H9 (cell line): ENCODE results near the gene UQCRHL. TPM values are rescaled to one million over a fixed set of nuclear protein-coding genes. Genes with fewer than 3 reads are reported as not detected.

Experiments
- DNase-seq: peaks from one replicate; pipeline ENCODE4 v3.0.0-alpha.2; 2017
- H2AFZ ChIP-seq: one replicate; pipeline ENCODE4 v1.6.1; 2013; ENCODE audit warnings: mild to moderate bottlenecking, low read length, control low read depth, moderate library complexity
- H2AK5ac ChIP-seq: 2 replicates; pipeline ENCODE4 v1.6.1; 2013; ENCODE audit warnings: low read length, control low read depth, mixed read lengths; ENCODE audit not compliant: insufficient read length
- H2BK120ac ChIP-seq: one replicate; pipeline ENCODE4 v1.6.1; 2013; ENCODE audit warnings: low read depth, mild to moderate bottlenecking, low read length, control low read depth, inconsistent platforms; ENCODE audit not compliant: poor library complexity, severe bottlenecking
- H2BK12ac ChIP-seq: 2 replicates; pipeline ENCODE4 v1.6.1; 2013; ENCODE audit warnings: low read length, control low read depth, mixed read lengths, low read depth; ENCODE audit not compliant: insufficient read length
- H2BK15ac ChIP-seq: 2 replicates; pipeline ENCODE4 v1.6.1; 2013; ENCODE audit warnings: low read depth, low read length, control low read depth
- H2BK20ac ChIP-seq: one replicate; pipeline ENCODE4 v1.6.1; 2013; ENCODE audit warnings: low read depth, mild to moderate bottlenecking, low read length, control low read depth, inconsistent platforms; ENCODE audit not compliant: poor library complexity, severe bottlenecking
- H2BK5ac ChIP-seq: 2 replicates; pipeline ENCODE4 v1.6.1; 2013; ENCODE audit warnings: low read length, control low read depth, mixed read lengths; ENCODE audit not compliant: insufficient read length
- H3K14ac ChIP-seq: 2 replicates; pipeline ENCODE4 v1.6.1; 2013; ENCODE audit warnings: low read length, control low read depth; ENCODE audit not compliant: insufficient read depth
- H3K18ac ChIP-seq: 2 replicates; pipeline ENCODE4 v1.6.1; 2013; ENCODE audit warnings: low read depth, mild to moderate bottlenecking, mixed read lengths, low read length, control low read depth; ENCODE audit not compliant: insufficient read length
- H3K23ac ChIP-seq: 2 replicates; pipeline ENCODE4 v1.6.1; 2013; ENCODE audit warnings: low read length, control low read depth, mixed read lengths, low read depth; ENCODE audit not compliant: insufficient read length
- H3K23me2 ChIP-seq: 2 replicates; pipeline ENCODE4 v1.6.1; 2013; ENCODE audit warnings: low read depth, mild to moderate bottlenecking, mixed read lengths, low read length, control low read depth; ENCODE audit not compliant: insufficient read length, poor library complexity, severe bottlenecking
- H3K27ac ChIP-seq: 2 replicates; pipeline ENCODE4 v1.5.1; 2013; ENCODE audit warnings: low read length, control low read depth, mixed read lengths, low read depth; ENCODE audit not compliant: insufficient read length
- H3K27me3 ChIP-seq: 2 replicates; pipeline ENCODE4 v1.6.1; 2013; ENCODE audit warnings: low read length, control low read depth, inconsistent platforms; ENCODE audit not compliant: insufficient read depth
- H3K4ac ChIP-seq: 2 replicates; pipeline ENCODE4 v1.6.1; 2013; ENCODE audit warnings: low read depth, mild to moderate bottlenecking, control low read depth, inconsistent platforms, low read length, moderate library complexity
- H3K4me1 ChIP-seq: 2 replicates; pipeline ENCODE4 v1.6.1; 2013; ENCODE audit warnings: low read length, control low read depth, inconsistent platforms; ENCODE audit not compliant: insufficient read depth
- H3K4me2 ChIP-seq: 2 replicates; pipeline ENCODE4 v1.6.1; 2013; ENCODE audit warnings: low read length, control low read depth, mixed read lengths; ENCODE audit not compliant: insufficient read length, insufficient read depth
- H3K56ac ChIP-seq: 2 replicates; pipeline ENCODE4 v1.6.1; 2013; ENCODE audit warnings: low read depth, mild to moderate bottlenecking, mixed read lengths, low read length, control low read depth; ENCODE audit not compliant: insufficient read length
- H3K79me1 ChIP-seq: 2 replicates; pipeline ENCODE4 v1.6.1; 2013; ENCODE audit warnings: low read depth, mild to moderate bottlenecking, moderate library complexity, low read length, control low read depth, inconsistent platforms; ENCODE audit not compliant: insufficient read depth, poor library complexity, severe bottlenecking
- H3K79me2 ChIP-seq: 2 replicates; pipeline ENCODE4 v1.6.1; 2013; ENCODE audit warnings: low read length, control low read depth, inconsistent platforms; ENCODE audit not compliant: insufficient read depth
- H3K9ac ChIP-seq: 2 replicates; pipeline ENCODE4 v1.6.1; 2013; ENCODE audit warnings: low read length, control low read depth, mixed read lengths; ENCODE audit not compliant: insufficient read length; ENCODE audit errors: extremely low read depth
- H3K9me3 ChIP-seq: one replicate; pipeline ENCODE4 v1.6.1; 2013; ENCODE audit warnings: low read depth, low read length, inconsistent platforms; ENCODE audit not compliant: control insufficient read depth
- H3T11ph ChIP-seq: one replicate; pipeline ENCODE4 v1.6.1; 2013; ENCODE audit warnings: mild to moderate bottlenecking, low read length, control low read depth, inconsistent platforms
- H4K20me1 ChIP-seq: one replicate; pipeline ENCODE4 v1.6.1; 2013; ENCODE audit not compliant: control insufficient read depth, insufficient read length, insufficient read depth
- H4K5ac ChIP-seq: 2 replicates; pipeline ENCODE4 v1.6.1; 2013; ENCODE audit warnings: low read depth, mild to moderate bottlenecking, mixed read lengths, low read length, control low read depth; ENCODE audit not compliant: insufficient read length
- H4K8ac ChIP-seq: replicated peaks from 2 replicates; pipeline ENCODE4 v1.6.1; 2013; ENCODE audit warnings: low read length, control low read depth, mixed read lengths, low read depth; ENCODE audit not compliant: insufficient read length
- H4K91ac ChIP-seq: 2 replicates; pipeline ENCODE4 v1.6.1; 2013; ENCODE audit warnings: low read depth, mild to moderate bottlenecking, moderate library complexity, mixed read lengths, low read length, control low read depth; ENCODE audit not compliant: insufficient read length
- H3K27ac Mint-ChIP-seq, 3 experiments: 2 replicates in 2 of 3; 3 replicates in 1 of 3; pipeline ENCODE4 v1.8.0; 2020 to 2021; ENCODE audit warnings: mixed read lengths in 3 of 3, mild to moderate bottlenecking in 1 of 3, moderate library complexity in 1 of 3
- H3K27me3 Mint-ChIP-seq: 2 replicates; pipeline ENCODE4 v1.8.0; 2021; ENCODE audit warnings: low read depth, mild to moderate bottlenecking, moderate library complexity, mixed read lengths
- H3K36me3 Mint-ChIP-seq, 3 experiments: 2 replicates in 2 of 3; 3 replicates in 1 of 3; pipeline ENCODE4 v1.8.0; 2020 to 2021; ENCODE audit warnings: low read depth in 3 of 3, mixed read lengths in 3 of 3; ENCODE audit not compliant: insufficient read depth in 1 of 3
- H3K4me1 Mint-ChIP-seq, 2 experiments: 2 replicates each; pipeline ENCODE4 v1.8.0; 2020; ENCODE audit warnings: mixed read lengths in 2 of 2
- H3K4me3 Mint-ChIP-seq, 2 experiments: 2 replicates in 1 of 2; 3 replicates in 1 of 2; pipeline ENCODE4 v1.8.0; 2020 to 2021; ENCODE audit warnings: mild to moderate bottlenecking in 2 of 2, mixed read lengths in 2 of 2, moderate library complexity in 1 of 2
- H3K9me3 Mint-ChIP-seq, 2 experiments: 2 replicates in 1 of 2; 3 replicates in 1 of 2; pipeline ENCODE4 v1.8.0; 2020; ENCODE audit warnings: mild to moderate bottlenecking in 2 of 2, mixed read lengths in 2 of 2, moderate library complexity in 1 of 2
- CTCF ChIP-seq: fragments of 200-600 bp; sonication (generic); conservative IDR thresholded peaks from 3 replicates; pipeline ENCODE4 v1.8.0; 2021; ENCODE audit warnings: antibody characterized with exemption, mild to moderate bottlenecking
- WGBS: extraction: QIAGEN DNeasy Blood & Tissue Kit; methylation state at CpG from one replicate; pipeline ENCODE4 v1.1.7; 2013; ENCODE audit warnings: missing lambda C conversion rate, low lambda C conversion rate, mixed read lengths; ENCODE audit not compliant: insufficient read length; ENCODE audit errors: extremely low coverage; 5-methylcytosine and 5-hydroxymethylcytosine counted together
- total RNA-seq: library from RNA; stranded (reverse); gene quantifications from 2 replicates; pipeline ENCODE4 v1.2.1, GENCODE V29; 2021

Gene UQCRHL
- total RNA-seq, 1 experiment from 2014 or later = 2.0 TPM

DNA sequence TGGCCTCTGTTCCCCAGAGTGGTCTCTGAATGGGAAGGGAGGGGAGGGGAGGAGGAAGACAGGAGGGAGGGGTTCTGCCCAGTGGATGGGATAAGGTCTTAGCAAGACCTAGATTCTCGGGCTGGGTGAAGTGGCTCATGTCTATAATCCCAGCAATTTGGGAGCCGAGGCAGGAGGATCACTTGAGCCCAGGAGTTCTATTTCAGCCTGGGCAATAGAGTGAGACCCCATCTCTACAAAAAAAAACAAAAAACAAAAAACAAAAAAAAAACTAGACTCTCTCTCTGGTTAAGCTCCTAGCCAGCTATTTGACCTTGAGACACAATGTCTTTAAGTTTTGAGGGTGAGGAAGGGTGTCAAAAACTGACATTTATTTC is 11.4 kb downstream of the UQCRHL start:
- Histone ChIP-seq H3K79me2 (no peaks in the 10 kb centered on the region), H3K14ac (no peak overlapping the region), H4K5ac (no peak overlapping the region), H3K79me1 (no peaks in the 10 kb centered on the region), H3K23me2 (peaks cover 3% of the 10 kb centered on the region), H2BK15ac (no peak overlapping the region), H3K4me2 (no peak overlapping the region), H3K4ac (no peak overlapping the region), H2BK5ac (no peak overlapping the region), H2BK20ac (no peak overlapping the region), H4K91ac (no peak overlapping the region), H2BK12ac (no peak overlapping the region), H3K23ac (no peak overlapping the region), H3K56ac (no peak overlapping the region), H3K9me3 (no peaks in the 10 kb centered on the region), H3K4me1 (peaks cover 5% of the 10 kb centered on the region; the same call in 1 of the 2 replicates), H3K18ac (no peak overlapping the region), H3K27me3 (no peaks in the 10 kb centered on the region), H4K8ac (no peak overlapping the region), H3K9ac (no peak overlapping the region), H4K20me1 (no peaks in the 10 kb centered on the region), H2AK5ac (no peak overlapping the region), H3T11ph (no peak overlapping the region), H3K27ac (no peak overlapping the region), H2AFZ (no peak overlapping the region), H2BK120ac (no peak overlapping the region)
- DNase-seq = no peak
- Mint-ChIP-seq H3K4me1 (peaks cover 22 to 27% of the 10 kb centered on the region in 2 experiments), H3K27me3 (peaks cover 2% of the 10 kb centered on the region; the same call in 1 of the 2 replicates), H3K9me3 (no peaks in the 10 kb centered on the region), H3K36me3 (no peaks in the 10 kb centered on the region), H3K4me3 (no peak overlapping the region), H3K27ac (no peak overlapping the region)
- TF ChIP-seq CTCF = no peak
- no CpG with 5 or more reads among the region's 2 CpGs for WGBS
